GM12878 (cell line): Measurements from ENCODE around the gene ZNF552. TPM values are rescaled to one million over a fixed set of nuclear protein-coding genes. Genes with fewer than 3 reads are reported as not detected.
"Not testable (repeated sequence)": the region's sequence is repeated elsewhere in the genome, so short reads cannot be mapped to it uniquely, and the experiment has no call there.

Experiments
- ATAC-seq: fragments of 200-7000 bp; cut with Tn5 transposase; 3 replicates; pipeline ENCODE4 v1.9.1; 2020; ENCODE audit warnings: mild to moderate bottlenecking, moderate library complexity
- BruUV-seq: library from RNA; stranded (reverse); fragments of 400-500 nt; replicated peaks from 2 replicates; lab custom pipeline; 2021; lab: Mats Ljungman, UMichigan
- CTCF ChIA-PET: fragments of 300-600 bp; sonication (Branson Sonifier 250); formaldehyde crosslinking; extraction: SDS; loops from one replicate; lab custom pipeline; 2021; ENCODE audit warnings: inconsistent platforms; lab: Yijun Ruan, JAX
- POLR2A ChIA-PET: fragments of 350-600 bp; formaldehyde crosslinking; extraction: SDS; loops from one replicate; lab custom pipeline; 2021; ENCODE audit warnings: inconsistent platforms; lab: Charles Lee
- RAD21 ChIA-PET: fragments of 300-600 bp; sonication (Branson Sonifier 250); formaldehyde crosslinking; loops from one replicate; lab custom pipeline; 2023; ENCODE audit warnings: antibody characterized with exemption; ENCODE audit not compliant: unreplicated experiment; lab: Charles Lee
- SMC1A ChIA-PET: fragments of 300-600 bp; sonication (Branson Sonifier 250); formaldehyde crosslinking; loops from one replicate; lab custom pipeline; 2023; ENCODE audit not compliant: unreplicated experiment, uncharacterized antibody; lab: Charles Lee
- DNase-seq: peaks from one replicate; pipeline ENCODE4 v3.0.0-alpha.2; 2011; ENCODE audit warnings: low read depth, low spot score
- FAIRE-seq: peaks from 3 replicates; lab custom pipeline; 2011; peaks lifted over from hg19 to GRCh38; lab: Jason Lieb, UNC
- H2AFZ ChIP-seq: 2 replicates; pipeline ENCODE4 v1.6.0; 2011; ENCODE audit warnings: low read depth, low read length, control low read depth; ENCODE audit not compliant: control insufficient read depth
- H3K27ac ChIP-seq: 2 replicates; pipeline ENCODE4 v1.5.1; 2011; ENCODE audit warnings: control low read depth; ENCODE audit not compliant: control insufficient read depth, insufficient read depth
- H3K27me3 ChIP-seq, 2 experiments: replicated peaks in 1 of 2; 2 replicates each; pipeline versions ENCODE4 v1.6.0 to v1.6.1; 2011; ENCODE audit warnings: low read length in 1 of 2; ENCODE audit not compliant: control insufficient read depth in 2 of 2, insufficient read depth in 2 of 2
- H3K36me3 ChIP-seq, 2 experiments: 2 replicates each; pipeline ENCODE4 v1.5.1; 2011; ENCODE audit warnings: low read length in 1 of 2; ENCODE audit not compliant: control insufficient read depth in 2 of 2, insufficient read depth in 2 of 2
- H3K4me1 ChIP-seq: 2 replicates; pipeline ENCODE4 v1.6.1; 2011; ENCODE audit warnings: mild to moderate bottlenecking, low read length, moderate library complexity, mixed read lengths; ENCODE audit not compliant: control insufficient read depth, insufficient read depth
- H3K4me2 ChIP-seq: 2 replicates; pipeline ENCODE4 v1.6.0; 2011; ENCODE audit warnings: control low read depth; ENCODE audit not compliant: control insufficient read depth, insufficient read depth
- H3K4me3 ChIP-seq: fragments of 200-600 bp; sonication (generic); 2 replicates; pipeline ENCODE4 v1.5.1; 2016
- H3K79me2 ChIP-seq: 2 replicates; pipeline ENCODE4 v1.6.0; 2011; ENCODE audit warnings: low read length; ENCODE audit not compliant: control insufficient read depth, insufficient read depth
- H3K9ac ChIP-seq: 2 replicates; pipeline ENCODE4 v1.8.0; 2011; ENCODE audit warnings: low read length, control low read depth, mixed read lengths; ENCODE audit not compliant: control insufficient read depth, insufficient read depth
- H3K9me3 ChIP-seq: replicated peaks from 3 replicates; pipeline ENCODE4 v1.5.1; 2011; ENCODE audit warnings: mild to moderate bottlenecking, low read length; ENCODE audit not compliant: control insufficient read depth, insufficient read depth
- H4K20me1 ChIP-seq: 2 replicates; pipeline ENCODE4 v1.6.0; 2011; ENCODE audit not compliant: control insufficient read depth, insufficient read depth
- CBFB ChIP-seq: IDR thresholded peaks from 2 replicates; pipeline ENCODE4 v1.6.1; 2016; ENCODE audit warnings: antibody characterized with exemption, low read depth
- CHD2 ChIP-seq: IDR thresholded peaks from 2 replicates; pipeline ENCODE4 v1.6.1; 2011; ENCODE audit warnings: low read depth, low read length, improper control_type of control experiment, borderline replicate concordance
- CREM ChIP-seq: IDR thresholded peaks from 2 replicates; pipeline ENCODE4 v1.6.1; 2014; ENCODE audit warnings: antibody characterized with exemption, low read depth
- E4F1 ChIP-seq: fragments of 450-650 bp; IDR thresholded peaks from 2 replicates; pipeline ENCODE4 v1.6.1; 2018; ENCODE audit warnings: borderline replicate concordance, mild to moderate bottlenecking; ENCODE audit not compliant: partially characterized antibody
- LARP7 ChIP-seq: fragments of 450-650 bp; IDR thresholded peaks from 2 replicates; pipeline ENCODE4 v1.6.1; 2017; ENCODE audit warnings: mild to moderate bottlenecking
- NBN ChIP-seq: fragments of 450-650 bp; IDR thresholded peaks from 2 replicates; pipeline ENCODE4 v1.6.1; 2016
- NFYB ChIP-seq: IDR thresholded peaks from 2 replicates; pipeline ENCODE4 v1.6.1; 2011; ENCODE audit warnings: low read depth, mild to moderate bottlenecking, low read length, improper control_type of control experiment, moderate library complexity; ENCODE audit not compliant: insufficient read depth
- NKRF ChIP-seq: fragments of 450-650 bp; conservative IDR thresholded peaks from 2 replicates; pipeline ENCODE4 v1.6.1; 2017; ENCODE audit warnings: mild to moderate bottlenecking, moderate library complexity
- NR2C1 ChIP-seq: fragments of 450-650 bp; IDR thresholded peaks from 2 replicates; pipeline ENCODE4 v1.6.1; 2017; ENCODE audit warnings: antibody characterized with exemption, mild to moderate bottlenecking, moderate library complexity
- PML ChIP-seq: IDR thresholded peaks from 2 replicates; pipeline ENCODE4 v1.6.1; 2012; ENCODE audit warnings: low read length, inconsistent platforms
- POLR2AphosphoS2 ChIP-seq: IDR thresholded peaks from 2 replicates; pipeline ENCODE4 v1.6.1; 2011; ENCODE audit warnings: low read depth, mild to moderate bottlenecking, low read length, improper control_type of control experiment, moderate library complexity
- POLR2AphosphoS5 ChIP-seq: IDR thresholded peaks from 2 replicates; pipeline ENCODE4 v1.6.1; 2011; ENCODE audit warnings: mild to moderate bottlenecking, low read length, inconsistent platforms
- POU2F2 ChIP-seq: IDR thresholded peaks from 3 replicates; pipeline ENCODE4 v1.6.1; 2011; ENCODE audit warnings: low read depth, mild to moderate bottlenecking, low read length, borderline replicate concordance
- SIN3A ChIP-seq: IDR thresholded peaks from 2 replicates; pipeline ENCODE4 v1.6.1; 2012; ENCODE audit warnings: low read depth, low read length, improper control_type of control experiment
- SP1 ChIP-seq: IDR thresholded peaks from one replicate; pipeline ENCODE4 v1.6.1; 2011; ENCODE audit warnings: low read depth, low read length
- TAF1 ChIP-seq: IDR thresholded peaks from 2 replicates; pipeline ENCODE4 v1.6.1; 2011; ENCODE audit warnings: mild to moderate bottlenecking, low read depth, low read length, borderline replicate concordance
- YY1 ChIP-seq: IDR thresholded peaks from 2 replicates; pipeline ENCODE4 v1.6.1; 2011; ENCODE audit warnings: low read depth, mild to moderate bottlenecking, low read length
- WGBS: methylation state at CpG from one replicate; pipeline ENCODE4 v1.1.6; 2016; ENCODE audit warnings: low lambda C conversion rate; ENCODE audit not compliant: insufficient replicate concordance, insufficient coverage; ENCODE audit errors: missing lambda C conversion rate; 5-methylcytosine and 5-hydroxymethylcytosine counted together
- in situ Hi-C: fragments of 300-500 bp; cut with MboI; formaldehyde crosslinking; loops from 9 replicates; pipeline ENCODE4 v1.14.3; 2018; ENCODE audit warnings: mixed read lengths
- intact Hi-C: fragments of 100-400 bp; cut with micrococcal nuclease; formaldehyde crosslinking; loops from one replicate; pipeline ENCODE4 v1.14.2; 2022; ENCODE audit not compliant: unreplicated experiment
- polyA plus RNA-seq, 11 experiments: library from polyadenylated mRNA; depleted of rRNA in 4 of 11; unstranded in 6 of 11; stranded (reverse) in 5 of 11; fragments of >200 nt; fragmentation: Nextera tagmentation in 4 of 11; fragmentation: Illumina TruSeq in 1 of 11; extraction: Ambion mirVana in 4 of 11; extraction: Trizol in 1 of 11; gene quantifications; 1 replicate in 1 of 11; 2 replicates in 10 of 11; pipeline versions ENCODE4 v1.2.1 to v1.2.3, GENCODE V29; 2011 to 2016; ENCODE audit warnings: inconsistent platforms in 2 of 11, missing spikeins in 2 of 11, low read depth in 1 of 11
- total RNA-seq, 4 experiments: library from RNA; depleted of rRNA in 3 of 4; stranded (reverse); fragments of >200 nt in 3 of 4; fragmentation: Illumina TruSeq in 1 of 4; extraction: Trizol in 1 of 4; gene quantifications; 2 replicates each; pipeline versions ENCODE4 v1.2.1 to v1.2.3, GENCODE V29; 2013 to 2021
- TF ChIP-seq, protein P1 (sequence below): IDR thresholded peaks from 2 replicates; pipeline ENCODE4 v1.6.1; 2011; ENCODE audit warnings: borderline replicate concordance, low read depth, mild to moderate bottlenecking, moderate library complexity, low read length; ENCODE audit not compliant: insufficient read depth, poor library complexity, severe bottlenecking

Gene ZNF552
- total and polyA plus RNA-seq, 10 of the 15 experiments (the other 5 are each of a cell fraction or from before 2014, with no cell fraction given): 3.6 to 13.3 (median 8.0) TPM

DNA sequence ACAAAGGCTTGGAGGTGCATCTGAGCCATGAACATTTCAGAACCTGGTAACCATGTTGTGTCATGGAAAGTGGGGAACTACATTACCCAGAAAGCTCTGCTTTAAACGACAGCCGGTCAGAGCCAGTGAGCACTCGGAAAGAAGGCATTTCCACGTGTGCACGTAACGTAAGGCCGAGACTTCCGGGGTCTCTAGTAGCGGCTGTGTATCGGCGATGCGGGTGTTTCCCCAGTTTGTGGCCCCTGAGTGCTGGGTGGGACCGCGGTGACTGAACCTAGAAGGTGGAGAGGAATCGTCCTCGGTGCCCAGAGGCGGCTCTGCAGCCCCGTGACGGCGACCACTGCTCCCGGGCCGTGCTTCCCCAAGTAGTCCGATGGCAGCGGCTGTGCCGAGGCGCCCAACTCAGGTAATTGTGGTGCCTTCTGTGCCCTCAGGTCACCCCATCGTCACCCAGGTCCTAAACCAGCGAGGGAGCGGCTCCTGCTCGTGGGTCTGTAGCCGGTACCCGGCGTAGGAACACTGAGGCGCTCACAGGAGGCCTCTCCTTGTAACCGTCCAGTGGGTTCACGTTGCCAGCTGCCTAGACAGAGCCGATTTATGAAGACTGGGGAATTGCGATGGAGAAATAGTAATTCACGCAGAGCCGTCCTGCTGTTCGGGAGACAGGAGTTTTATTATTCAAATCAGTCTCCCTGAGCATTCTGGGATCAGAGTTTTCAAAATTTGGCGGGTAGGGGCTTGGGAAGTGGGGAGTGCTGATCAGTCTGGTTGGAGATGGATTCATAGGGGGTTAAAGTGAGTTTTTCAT lies 35.2 kb upstream of the ZNF552 start, which contains the start of gene ZNF587:
Gene ZNF587 (plus strand): TSS at position 194 of the 808 bp plus-strand sequence. CDS start 180 bp downstream, at position 374.
- H3K36me3 ChIP-seq, in situ Hi-C loops, H3K4me1 ChIP-seq, H3K27me3 ChIP-seq, H3K9me3 ChIP-seq, intact Hi-C loops, CTCF ChIA-PET, H4K20me1 ChIP-seq, RAD21 ChIA-PET: not testable (repeated sequence)
- peaks cover 24% of the 10 kb centered on the region for H3K79me2 ChIP-seq
- DNase-seq (peak; percentile 65), ATAC-seq (peak; percentile 99), FAIRE-seq (peak; percentile 82)
- H3K4me2 ChIP-seq: peak within 1 kb of the TSS; percentile 79
- BruUV-seq: TSS peak; percentile 74
- SMC1A ChIA-PET: interaction anchor here (0.7 to 1.0 kb wide), 3 partner anchors 11 to 168 kb away, joined by 3 to 4 read pairs (median 3); partner anchors contain the start of gene ZNF551
- peak within 1 kb of the TSS; percentile 58 for H2AFZ ChIP-seq
- POLR2A ChIA-PET: interaction anchor here (0.6 kb wide), 1 partner anchor 615 kb away, joined by 5 read pairs; no protein-coding TSS in a partner anchor
- H3K9ac ChIP-seq: peak within 1 kb of the TSS; percentile 93
- 2% methylated on average over 42 of the region's 42 CpGs for WGBS
- H3K27ac ChIP-seq: peak within 1 kb of the TSS; percentile 92
- H3K4me3 ChIP-seq: peak within 1 kb of the TSS; percentile 99
- TF ChIP-seq PML (0 out of 2 replicates have a peak, but pooled peaks have one; percentile 57), TAF1 (peak; percentile 70), NKRF (peak; percentile 58; the same call in 1 of the 2 replicates), NR2C1 (peak; percentile 58), NFYB (peak; percentile 31; the same call in 1 of the 2 replicates), SP1 (peak; percentile 55), POU2F2 (0 out of 3 replicates have a peak, but pooled peaks have one; percentile 45), CBFB (peak; percentile 74; the same call in 1 of the 2 replicates), CREM (peak; percentile 86; the same call in 1 of the 2 replicates), YY1 (peak; percentile 89), POLR2AphosphoS2 (peak; percentile 56), E4F1 (peak; percentile 46), CHD2 (peak; percentile 79; the same call in 1 of the 2 replicates), SIN3A (peak; percentile 61; the same call in 1 of the 2 replicates), LARP7 (peak; percentile 40; the same call in 1 of the 2 replicates), POLR2AphosphoS5 (peak; percentile 91), NBN (peak; percentile 60; the same call in 1 of the 2 replicates)
- TF ChIP-seq, protein P1, sequence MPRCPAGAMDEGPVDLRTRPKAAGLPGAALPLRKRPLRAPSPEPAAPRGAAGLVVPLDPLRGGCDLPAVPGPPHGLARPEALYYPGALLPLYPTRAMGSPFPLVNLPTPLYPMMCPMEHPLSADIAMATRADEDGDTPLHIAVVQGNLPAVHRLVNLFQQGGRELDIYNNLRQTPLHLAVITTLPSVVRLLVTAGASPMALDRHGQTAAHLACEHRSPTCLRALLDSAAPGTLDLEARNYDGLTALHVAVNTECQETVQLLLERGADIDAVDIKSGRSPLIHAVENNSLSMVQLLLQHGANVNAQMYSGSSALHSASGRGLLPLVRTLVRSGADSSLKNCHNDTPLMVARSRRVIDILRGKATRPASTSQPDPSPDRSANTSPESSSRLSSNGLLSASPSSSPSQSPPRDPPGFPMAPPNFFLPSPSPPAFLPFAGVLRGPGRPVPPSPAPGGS: peak; percentile 47
